ENCODE measurements around the gene VIM. TPM values are rescaled to one million over a fixed set of nuclear protein-coding genes. Genes with fewer than 3 reads are reported as not detected.

VIM gene
- total and polyA plus RNA-seq, 12 donors: 200 to 1,377 (median 723) TPM

DNA sequence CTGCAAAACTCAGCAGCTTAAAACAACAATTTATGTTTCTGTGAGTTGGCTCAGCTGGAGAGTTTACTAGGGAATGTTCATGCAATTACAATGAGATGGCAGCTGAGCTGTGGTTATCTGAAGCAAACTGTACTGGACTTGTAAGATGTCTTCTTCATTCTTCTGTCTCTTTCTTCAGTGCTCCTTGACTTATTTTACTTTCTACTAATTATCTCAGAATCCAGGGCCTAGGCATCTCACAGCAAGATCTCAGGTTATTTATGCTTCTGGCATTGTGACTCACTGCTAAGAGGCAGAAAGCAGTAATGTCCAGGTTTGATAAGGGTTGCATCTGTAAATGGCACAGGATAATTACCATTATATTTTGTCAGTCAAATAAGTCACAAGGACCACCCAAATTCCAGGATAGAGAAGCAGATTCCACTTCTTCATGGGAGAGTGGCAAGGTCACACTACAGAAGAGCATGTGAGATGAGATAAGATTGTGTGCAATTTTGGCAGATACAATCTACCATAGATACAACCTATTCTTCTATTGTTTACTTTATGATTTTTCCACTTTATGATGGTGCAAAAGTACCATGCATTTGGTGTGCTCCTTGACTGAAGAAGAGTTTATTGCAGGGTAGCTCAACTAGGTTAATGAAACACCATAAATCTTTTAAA is 16.8 kb downstream of the VIM start:
- Histone ChIP-seq H3K36me3 (replicated peaks in 1 of 2) (no peaks in the 10 kb centered on the region), H3K4me3 (no peak overlapping the region), H3K27me3 (no peaks in the 10 kb centered on the region), H3K9me3 (replicated peaks in 1 of 3) (no peaks in the 10 kb centered on the region), H3K27ac (no peak overlapping the region), H3K4me1 (replicated peaks in 1 of 2) (no peaks in the 10 kb centered on the region)
- no peak for TF ChIP-seq POLR2A (IDR thresholded peaks at IDR 0.05)
- TF ChIP-seq, protein P1, sequence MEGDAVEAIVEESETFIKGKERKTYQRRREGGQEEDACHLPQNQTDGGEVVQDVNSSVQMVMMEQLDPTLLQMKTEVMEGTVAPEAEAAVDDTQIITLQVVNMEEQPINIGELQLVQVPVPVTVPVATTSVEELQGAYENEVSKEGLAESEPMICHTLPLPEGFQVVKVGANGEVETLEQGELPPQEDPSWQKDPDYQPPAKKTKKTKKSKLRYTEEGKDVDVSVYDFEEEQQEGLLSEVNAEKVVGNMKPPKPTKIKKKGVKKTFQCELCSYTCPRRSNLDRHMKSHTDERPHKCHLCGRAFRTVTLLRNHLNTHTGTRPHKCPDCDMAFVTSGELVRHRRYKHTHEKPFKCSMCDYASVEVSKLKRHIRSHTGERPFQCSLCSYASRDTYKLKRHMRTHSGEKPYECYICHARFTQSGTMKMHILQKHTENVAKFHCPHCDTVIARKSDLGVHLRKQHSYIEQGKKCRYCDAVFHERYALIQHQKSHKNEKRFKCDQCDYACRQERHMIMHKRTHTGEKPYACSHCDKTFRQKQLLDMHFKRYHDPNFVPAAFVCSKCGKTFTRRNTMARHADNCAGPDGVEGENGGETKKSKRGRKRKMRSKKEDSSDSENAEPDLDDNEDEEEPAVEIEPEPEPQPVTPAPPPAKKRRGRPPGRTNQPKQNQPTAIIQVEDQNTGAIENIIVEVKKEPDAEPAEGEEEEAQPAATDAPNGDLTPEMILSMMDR (IDR thresholded peaks at IDR 0.05): no peak
- intact Hi-C loops (cut with DNase I): no loop called here
- DNase-seq: no peak

DNA sequence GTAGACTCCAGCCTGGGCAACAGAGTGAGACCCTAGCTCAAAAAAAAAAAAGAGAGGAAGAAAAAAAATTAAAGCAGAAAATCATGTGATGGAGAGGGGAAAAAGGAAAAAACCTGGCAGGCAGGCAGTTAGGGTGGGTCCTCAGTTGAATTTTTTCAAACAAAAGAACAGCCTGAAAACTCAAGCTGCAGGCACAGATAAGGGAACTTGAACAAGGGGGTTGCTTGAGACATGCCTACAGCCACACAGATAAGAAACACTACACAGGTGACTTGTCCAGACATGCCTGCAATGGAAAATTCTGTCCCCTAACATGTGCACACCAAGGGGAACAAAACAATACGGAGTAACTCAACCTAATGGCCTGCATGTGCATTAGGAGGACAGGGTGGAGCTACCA is 19.2 kb downstream of the VIM start:
- no peak for TF ChIP-seq POLR2A (IDR thresholded peaks at IDR 0.05)
- TF ChIP-seq, protein P1 (IDR thresholded peaks at IDR 0.05): no peak
- no peaks in the 10 kb centered on the region for H3K9me3 ChIP-seq (replicated peaks in 1 of 3)
- WGBS, 4 donors: 83 to 100% (median 93%) methylated on average over 1 of the region's 1 CpG
- H3K36me3 ChIP-seq (replicated peaks in 1 of 2): no peaks in the 10 kb centered on the region
- H3K4me3 ChIP-seq: no peak overlapping the region
- intact Hi-C loops (cut with DNase I): no loop called here
- H3K27me3 ChIP-seq: no peaks in the 10 kb centered on the region
- no peaks in the 10 kb centered on the region for H3K4me1 ChIP-seq (replicated peaks in 1 of 2)
- DNase-seq: no peak
- H3K27ac ChIP-seq: no peak overlapping the region

DNA sequence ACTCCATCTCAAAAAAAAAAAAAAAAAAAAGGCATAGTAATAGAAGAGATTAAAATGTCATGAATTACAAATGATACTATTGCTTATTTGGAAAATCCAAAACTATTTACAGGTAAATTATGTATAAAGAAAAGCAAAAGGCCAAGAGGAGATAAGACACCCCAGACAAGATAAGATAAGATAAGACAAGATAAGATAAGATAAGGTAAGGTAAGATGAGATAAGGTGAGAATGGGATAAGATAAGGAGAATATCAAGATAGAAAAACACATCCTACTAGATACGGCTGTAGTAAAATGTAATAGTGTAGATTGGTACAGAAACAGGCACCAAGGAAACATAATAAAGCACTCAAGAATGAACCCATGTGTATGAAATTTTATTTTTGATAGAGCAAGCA is 20.9 kb downstream of the VIM start:
- Histone ChIP-seq H3K4me3 (no peak overlapping the region), H3K27me3 (peaks cover 9% of the 10 kb centered on the region), H3K4me1 (replicated peaks in 1 of 2) (no peaks in the 10 kb centered on the region), H3K36me3 (replicated peaks in 1 of 2) (no peaks in the 10 kb centered on the region), H3K27ac (no peak overlapping the region), H3K9me3 (replicated peaks in 1 of 3) (no peaks in the 10 kb centered on the region)
- intact Hi-C loops (cut with DNase I): no loop called here
- TF ChIP-seq, protein P1 (IDR thresholded peaks at IDR 0.05): no peak
- TF ChIP-seq POLR2A (IDR thresholded peaks at IDR 0.05): no peak
- no peak for DNase-seq
- 25 to 35% (median 31%) methylated on average over 1 of the region's 1 CpG for WGBS, 4 donors

DNA sequence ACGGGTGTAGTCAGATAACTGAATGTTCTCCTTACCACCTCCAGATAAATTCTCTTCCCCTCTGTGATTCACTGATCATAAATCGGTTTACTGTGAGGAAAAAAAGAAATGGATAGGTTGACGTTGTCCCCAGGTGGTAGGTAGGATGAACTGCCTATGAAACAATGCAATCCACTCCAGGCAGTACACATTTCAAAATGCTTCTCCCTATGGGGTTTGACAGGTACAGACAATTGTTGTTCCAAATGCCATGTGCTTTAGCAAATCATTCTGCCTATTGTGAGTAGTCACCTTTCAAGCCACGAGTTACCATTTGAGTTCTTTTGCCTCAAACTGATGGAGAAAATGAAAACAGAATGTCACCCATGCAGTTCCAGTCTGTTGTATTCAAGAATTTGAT is 21.8 kb downstream of the VIM start:
- DNase-seq: no peak
- H3K36me3 ChIP-seq (replicated peaks in 1 of 2): no peaks in the 10 kb centered on the region
- WGBS, 4 donors: 55 to 66% (median 62%) methylated on average over 4 of the region's 4 CpGs
- no peak for TF ChIP-seq POLR2A (IDR thresholded peaks at IDR 0.05)
- TF ChIP-seq, protein P1 (IDR thresholded peaks at IDR 0.05): peak in 1 of 6 experiments; percentile 18
- H3K4me3 ChIP-seq: no peak overlapping the region
- H3K27me3 ChIP-seq: peaks cover 9% of the 10 kb centered on the region
- no peaks in the 10 kb centered on the region for H3K4me1 ChIP-seq (replicated peaks in 1 of 2)
- no peaks in the 10 kb centered on the region for H3K9me3 ChIP-seq (replicated peaks in 1 of 3)
- intact Hi-C loops (cut with DNase I): no loop called here
- no peak overlapping the region for H3K27ac ChIP-seq

Measured in adrenal gland (tissue), 12 donors.